Measurements from ENCODE around the gene WWC2.

The WWC2 gene

GRCh38 chr4:183240581-183241321 is 141.7 kb downstream of the WWC2 start:
- no peaks in the 10 kb centered on the region for H3K9me2 ChIP-seq (replicated peaks; ENCODE audit: insufficient read depth, low read length)
- no peaks in the 10 kb centered on the region for H3K27me3 ChIP-seq (ENCODE audit: low read length)
- no peak overlapping the region for H2AFZ ChIP-seq (ENCODE audit: low read depth, low read length, severe bottlenecking)
- H3K9me3 ChIP-seq (ENCODE audit: insufficient read depth, low read length), result no peaks in the 10 kb centered on the region
- no peak overlapping the region for H3K4me3 ChIP-seq (ENCODE audit: insufficient read depth, low read length, poor library complexity, severe bottlenecking)
- no peaks in the 10 kb centered on the region for H3F3A ChIP-seq (ENCODE audit: insufficient read depth)
- no peaks in the 10 kb centered on the region for H3K79me2 ChIP-seq (ENCODE audit: insufficient read depth, low read length)
- no peak overlapping the region for H3K9ac ChIP-seq (ENCODE audit: low read length)
- H4K20me1 ChIP-seq (ENCODE audit: low read depth, low read length), result no peaks in the 10 kb centered on the region
- no peak overlapping the region for H3K4me2 ChIP-seq (ENCODE audit: low read depth, low read length, poor library complexity, severe bottlenecking)
- no peak overlapping the region for H3K27ac ChIP-seq (ENCODE audit: low read depth, low read length)
- TF ChIP-seq CTCF (IDR thresholded peaks at IDR 0.05; ENCODE audit: insufficient read depth, low read length, poor library complexity, severe bottlenecking) (no peak), EZH2phosphoT487 (conservative IDR thresholded peaks at IDR 0.05; ENCODE audit: low read length) (no peak)
- no peaks in the 10 kb centered on the region for H3K36me3 ChIP-seq (ENCODE audit: low read length)

GRCh38 chr4:183241322-183241640 is 142.2 kb downstream of the WWC2 start:
- Histone ChIP-seq H3K9me2 (replicated peaks; ENCODE audit: insufficient read depth, low read length) (no peaks in the 10 kb centered on the region), H3K36me3 (ENCODE audit: low read length) (no peaks in the 10 kb centered on the region), H3K4me3 (ENCODE audit: insufficient read depth, low read length, poor library complexity, severe bottlenecking) (no peak overlapping the region), H3K4me2 (ENCODE audit: low read depth, low read length, poor library complexity, severe bottlenecking) (no peak overlapping the region), H3K9ac (ENCODE audit: low read length) (no peak overlapping the region), H3K79me2 (ENCODE audit: insufficient read depth, low read length) (no peaks in the 10 kb centered on the region), H4K20me1 (ENCODE audit: low read depth, low read length) (no peaks in the 10 kb centered on the region), H3K27ac (ENCODE audit: low read depth, low read length) (no peak overlapping the region), H2AFZ (ENCODE audit: low read depth, low read length, severe bottlenecking) (no peak overlapping the region), H3K27me3 (ENCODE audit: low read length) (no peaks in the 10 kb centered on the region), H3K9me3 (ENCODE audit: insufficient read depth, low read length) (no peaks in the 10 kb centered on the region), H3F3A (ENCODE audit: insufficient read depth) (no peaks in the 10 kb centered on the region)
- TF ChIP-seq EZH2phosphoT487 (conservative IDR thresholded peaks at IDR 0.05; ENCODE audit: low read length), result no peak
- TF ChIP-seq CTCF (IDR thresholded peaks at IDR 0.05; ENCODE audit: insufficient read depth, low read length, poor library complexity, severe bottlenecking), result no peak

GRCh38 chr4:183241721-183242151 is 142.7 kb downstream of the WWC2 start:
- Histone ChIP-seq H3K9me2 (replicated peaks; ENCODE audit: insufficient read depth, low read length) (no peaks in the 10 kb centered on the region), H4K20me1 (ENCODE audit: low read depth, low read length) (no peaks in the 10 kb centered on the region), H3K9me3 (ENCODE audit: insufficient read depth, low read length) (no peaks in the 10 kb centered on the region), H3K27ac (ENCODE audit: low read depth, low read length) (no peak overlapping the region), H3K79me2 (ENCODE audit: insufficient read depth, low read length) (no peaks in the 10 kb centered on the region), H3F3A (ENCODE audit: insufficient read depth) (no peaks in the 10 kb centered on the region), H2AFZ (ENCODE audit: low read depth, low read length, severe bottlenecking) (no peak overlapping the region), H3K4me2 (ENCODE audit: low read depth, low read length, poor library complexity, severe bottlenecking) (no peak overlapping the region), H3K27me3 (ENCODE audit: low read length) (no peaks in the 10 kb centered on the region), H3K36me3 (ENCODE audit: low read length) (no peaks in the 10 kb centered on the region), H3K9ac (ENCODE audit: low read length) (no peak overlapping the region), H3K4me3 (ENCODE audit: insufficient read depth, low read length, poor library complexity, severe bottlenecking) (no peak overlapping the region)
- no peak for TF ChIP-seq EZH2phosphoT487 (conservative IDR thresholded peaks at IDR 0.05; ENCODE audit: low read length)

GRCh38 chr4:183242291-183242690 is 143.2 kb downstream of the WWC2 start:
- no peak overlapping the region for H3K4me2 ChIP-seq (ENCODE audit: low read depth, low read length, poor library complexity, severe bottlenecking)
- no peak overlapping the region for H3K27ac ChIP-seq (ENCODE audit: low read depth, low read length)
- no peaks in the 10 kb centered on the region for H3K27me3 ChIP-seq (ENCODE audit: low read length)

More at GRCh38 chr4:183242291-183242690, 143.2 kb downstream of the WWC2 start:
- H3K9me3 ChIP-seq (ENCODE audit: insufficient read depth, low read length), result no peaks in the 10 kb centered on the region
- no peaks in the 10 kb centered on the region for H3K9me2 ChIP-seq (replicated peaks; ENCODE audit: insufficient read depth, low read length)
- H3K4me3 ChIP-seq (ENCODE audit: insufficient read depth, low read length, poor library complexity, severe bottlenecking), result no peak overlapping the region
- no peaks in the 10 kb centered on the region for H3K79me2 ChIP-seq (ENCODE audit: insufficient read depth, low read length)
- H3F3A ChIP-seq (ENCODE audit: insufficient read depth), result no peaks in the 10 kb centered on the region
- H2AFZ ChIP-seq (ENCODE audit: low read depth, low read length, severe bottlenecking), result no peak overlapping the region
- TF ChIP-seq EZH2phosphoT487 (conservative IDR thresholded peaks at IDR 0.05; ENCODE audit: low read length) (no peak), CTCF (IDR thresholded peaks at IDR 0.05; ENCODE audit: insufficient read depth, low read length, poor library complexity, severe bottlenecking) (no peak)
- H3K36me3 ChIP-seq (ENCODE audit: low read length), result no peaks in the 10 kb centered on the region
- no peak overlapping the region for H3K9ac ChIP-seq (ENCODE audit: low read length)
- no peaks in the 10 kb centered on the region for H4K20me1 ChIP-seq (ENCODE audit: low read depth, low read length)
